Muscle layer of colon (tissue), 2 donors: Measurements from ENCODE around the gene NEDD4L.

Source experiments
- H3K27ac ChIP-seq: one replicate; pipeline ENCODE4 v1.7.0; 2013; ENCODE audit warnings: low read depth, mild to moderate bottlenecking, low read length, moderate library complexity
- H3K27me3 ChIP-seq, 2 donors: one replicate each; pipeline ENCODE4 v1.7.0; 2013; ENCODE audit warnings: low read length in 2 of 2, mild to moderate bottlenecking in 2 of 2; ENCODE audit not compliant: insufficient read depth in 2 of 2, control insufficient read depth in 1 of 2
- H3K36me3 ChIP-seq: one replicate; pipeline ENCODE4 v1.7.0; 2013; ENCODE audit warnings: mild to moderate bottlenecking, low read length; ENCODE audit not compliant: insufficient read depth
- H3K4me1 ChIP-seq: one replicate; pipeline ENCODE4 v1.7.0; 2013; ENCODE audit warnings: mild to moderate bottlenecking, low read length; ENCODE audit not compliant: insufficient read depth
- H3K4me3 ChIP-seq, 2 donors: one replicate each; pipeline ENCODE4 v1.7.0; 2013; ENCODE audit warnings: low read length in 2 of 2, low read depth in 1 of 2, mild to moderate bottlenecking in 1 of 2, moderate library complexity in 1 of 2
- H3K9ac ChIP-seq: one replicate; pipeline ENCODE4 v1.7.0; 2013; ENCODE audit warnings: low read length
- H3K9me3 ChIP-seq: one replicate; pipeline ENCODE4 v1.7.0; 2013; ENCODE audit warnings: mild to moderate bottlenecking, low read length
- donor health status: abdominal sarcoma.
- donor health status: Adenocarcinoma of cecum.

The NEDD4L gene

DNA sequence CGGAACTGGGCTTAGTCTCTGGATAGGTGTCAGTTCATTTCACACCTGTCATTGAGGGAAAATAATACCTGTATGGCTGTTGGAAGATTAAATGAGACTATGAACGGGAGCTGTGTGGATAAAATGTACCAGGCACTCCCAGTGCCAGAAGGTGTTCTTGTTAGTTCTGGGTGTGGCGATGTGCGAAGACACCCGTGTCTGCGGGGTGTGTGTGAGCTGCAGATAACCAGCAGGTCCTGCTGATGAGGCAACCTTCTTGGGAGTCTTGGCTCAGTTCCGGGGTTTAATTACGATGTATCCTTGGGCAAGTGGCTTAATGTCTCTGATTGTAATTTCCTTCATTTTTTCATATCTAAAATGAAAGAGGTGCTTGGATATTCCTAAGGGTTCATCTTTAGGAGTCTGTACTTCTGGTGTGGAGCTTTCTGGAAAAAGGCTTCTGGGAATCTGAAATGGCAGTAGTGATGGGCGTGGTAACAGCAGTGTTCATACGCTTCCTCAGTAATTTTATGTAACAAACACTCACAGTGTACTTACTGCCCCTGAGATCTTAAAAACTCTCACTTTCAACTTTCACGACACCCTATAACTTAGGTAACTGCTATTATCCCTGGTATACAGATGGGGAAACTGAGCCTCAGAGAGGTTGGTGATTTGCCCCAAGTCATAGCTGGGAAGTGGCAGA lies 35.0 kb downstream of the NEDD4L start:
- no peaks in the 10 kb centered on the region for H3K4me1 ChIP-seq
- H3K27ac ChIP-seq, result no peak overlapping the region
- H3K36me3 ChIP-seq, result no peaks in the 10 kb centered on the region
- H3K4me3 ChIP-seq, result no peak overlapping the region
- H3K9ac ChIP-seq, result no peak overlapping the region
- no peaks in the 10 kb centered on the region for H3K27me3 ChIP-seq
- no peaks in the 10 kb centered on the region for H3K9me3 ChIP-seq

- Histone ChIP-seq H3K9ac (no peak overlapping the region), H3K4me1 (no peaks in the 10 kb centered on the region), H3K27ac (no peak overlapping the region), H3K36me3 (no peaks in the 10 kb centered on the region), H3K4me3 (no peak overlapping the region), H3K27me3 (no peaks in the 10 kb centered on the region), H3K9me3 (no peaks in the 10 kb centered on the region)
Measured at GRCh38 chr18:58080451-58080850, 36.4 kb downstream of the NEDD4L start.

- no peaks in the 10 kb centered on the region for H3K27me3 ChIP-seq
- H3K9ac ChIP-seq, result no peak overlapping the region
- H3K27ac ChIP-seq, result no peak overlapping the region
- H3K36me3 ChIP-seq, result no peaks in the 10 kb centered on the region
- no peaks in the 10 kb centered on the region for H3K9me3 ChIP-seq
- H3K4me3 ChIP-seq, result no peak overlapping the region
- H3K4me1 ChIP-seq, result no peaks in the 10 kb centered on the region
Measured at GRCh38 chr18:58087928-58088690, 44.1 kb downstream of the NEDD4L start.

DNA sequence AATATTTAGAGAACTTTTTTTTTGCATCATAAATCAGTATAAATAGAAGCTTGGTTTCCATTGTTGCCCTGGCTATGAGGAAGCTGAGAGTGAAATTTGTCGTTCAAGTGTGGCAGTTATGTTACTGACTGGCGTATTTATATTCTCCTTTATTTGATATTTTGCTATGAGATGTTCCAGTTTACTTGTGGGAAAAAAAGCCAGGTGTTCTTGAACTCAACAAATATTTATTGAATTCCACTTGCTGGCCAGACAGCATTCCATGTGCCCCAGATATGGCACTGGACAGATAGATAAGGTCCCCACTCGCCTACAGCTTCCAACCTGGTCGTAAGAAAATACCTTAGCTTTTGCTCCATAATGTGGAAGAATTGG lies 44.7 kb downstream of the NEDD4L start:
- Histone ChIP-seq H3K27me3 (no peaks in the 10 kb centered on the region), H3K27ac (no peak overlapping the region), H3K9me3 (no peaks in the 10 kb centered on the region), H3K36me3 (no peaks in the 10 kb centered on the region), H3K4me1 (no peaks in the 10 kb centered on the region), H3K4me3 (no peak overlapping the region), H3K9ac (no peak overlapping the region)

DNA sequence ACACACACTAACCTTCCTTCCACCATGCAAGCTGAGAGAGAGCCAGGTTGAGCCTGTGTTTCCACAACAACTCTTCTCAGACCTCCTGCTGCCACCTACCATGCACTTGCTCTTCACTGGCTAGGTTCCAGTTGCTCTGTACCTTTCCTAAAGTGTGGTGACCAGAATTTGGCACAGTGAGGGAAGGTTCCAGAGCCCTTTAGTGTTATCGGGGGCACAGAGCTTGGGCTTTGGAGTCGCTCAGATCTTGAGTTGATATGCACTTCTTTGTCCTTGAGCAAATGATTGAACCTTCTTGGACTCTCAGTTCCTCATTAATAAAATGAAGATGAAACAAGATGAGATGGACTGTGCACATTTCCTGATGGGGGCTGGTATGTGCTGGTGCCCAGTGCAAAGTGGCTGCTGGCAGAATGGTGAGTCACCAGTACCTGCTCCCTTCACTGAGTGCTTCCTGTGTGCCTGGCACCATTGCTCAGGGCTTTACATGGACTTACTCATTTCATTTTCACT lies 47.1 kb downstream of the NEDD4L start:
- no peaks in the 10 kb centered on the region for H3K36me3 ChIP-seq
- H3K4me1 ChIP-seq, result no peaks in the 10 kb centered on the region
- no peak overlapping the region for H3K9ac ChIP-seq
- no peak overlapping the region for H3K27ac ChIP-seq
- H3K9me3 ChIP-seq, result no peaks in the 10 kb centered on the region
- no peaks in the 10 kb centered on the region for H3K27me3 ChIP-seq
- no peak overlapping the region for H3K4me3 ChIP-seq

GRCh38 chr18:58093311-58093803 lies 49.3 kb downstream of the NEDD4L start:
- Histone ChIP-seq H3K4me3 (no peak overlapping the region), H3K4me1 (no peaks in the 10 kb centered on the region), H3K36me3 (no peaks in the 10 kb centered on the region), H3K9ac (no peak overlapping the region), H3K9me3 (no peaks in the 10 kb centered on the region), H3K27me3 (no peaks in the 10 kb centered on the region), H3K27ac (no peak overlapping the region)

GRCh38 chr18:58095222-58095621 lies 51.2 kb downstream of the NEDD4L start:
- no peaks in the 10 kb centered on the region for H3K36me3 ChIP-seq
- no peaks in the 10 kb centered on the region for H3K4me1 ChIP-seq
- H3K27ac ChIP-seq, result no peak overlapping the region
- H3K27me3 ChIP-seq, result no peaks in the 10 kb centered on the region
- no peak overlapping the region for H3K9ac ChIP-seq
- no peaks in the 10 kb centered on the region for H3K9me3 ChIP-seq
- no peak overlapping the region for H3K4me3 ChIP-seq

GRCh38 chr18:58095655-58096054 lies 51.6 kb downstream of the NEDD4L start:
- Histone ChIP-seq H3K9ac (no peak overlapping the region), H3K4me1 (no peaks in the 10 kb centered on the region), H3K27ac (no peak overlapping the region), H3K27me3 (no peaks in the 10 kb centered on the region), H3K4me3 (no peak overlapping the region), H3K36me3 (no peaks in the 10 kb centered on the region), H3K9me3 (no peaks in the 10 kb centered on the region)

GRCh38 chr18:58096658-58097057 lies 52.6 kb downstream of the NEDD4L start:
- H3K36me3 ChIP-seq, result no peaks in the 10 kb centered on the region
- H3K27me3 ChIP-seq, result no peaks in the 10 kb centered on the region
- no peak overlapping the region for H3K9ac ChIP-seq
- H3K9me3 ChIP-seq, result no peaks in the 10 kb centered on the region
- no peak overlapping the region for H3K27ac ChIP-seq
- no peaks in the 10 kb centered on the region for H3K4me1 ChIP-seq
- no peak overlapping the region for H3K4me3 ChIP-seq

- H3K27ac ChIP-seq, result no peak overlapping the region
- no peak overlapping the region for H3K4me3 ChIP-seq
- H3K9ac ChIP-seq, result no peak overlapping the region
- H3K4me1 ChIP-seq, result no peaks in the 10 kb centered on the region
- H3K9me3 ChIP-seq, result no peaks in the 10 kb centered on the region
- H3K27me3 ChIP-seq, result no peaks in the 10 kb centered on the region
- no peaks in the 10 kb centered on the region for H3K36me3 ChIP-seq
Measured at GRCh38 chr18:58097121-58097906, 53.3 kb downstream of the NEDD4L start.

DNA sequence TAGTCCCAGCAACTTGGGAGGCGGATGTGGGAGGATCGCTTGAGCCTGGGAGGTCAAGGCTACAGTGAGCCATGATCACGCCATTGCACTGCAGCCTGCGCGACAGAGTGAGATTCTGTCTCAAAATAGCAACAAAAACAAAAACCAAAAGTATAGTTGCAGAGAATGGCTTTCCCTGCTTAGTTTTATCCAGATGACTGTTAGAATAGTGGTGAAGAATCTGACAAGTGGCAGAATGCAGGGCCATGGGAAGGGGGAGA lies 53.8 kb downstream of the NEDD4L start:
- Histone ChIP-seq H3K9me3 (no peaks in the 10 kb centered on the region), H3K4me1 (no peaks in the 10 kb centered on the region), H3K4me3 (no peak overlapping the region), H3K36me3 (no peaks in the 10 kb centered on the region), H3K9ac (no peak overlapping the region), H3K27me3 (no peaks in the 10 kb centered on the region), H3K27ac (no peak overlapping the region)
